Stimulated activated naive CD8-positive, alpha-beta T cell treated with anti-CD3 and anti-CD28 coated beads, Interleukin-15, Interleukin-2, amounts not matched to agents 100 U/mL and 50 U/mL, for 24 hours (primary cell): ENCODE measurements around the gene TMCC1.
"Not testable (repeated sequence)": the region's sequence is repeated elsewhere in the genome, so short reads cannot be mapped to it uniquely, and the experiment has no call there.

Experiments
- ATAC-seq: fragments of 150-1000 bp; cut with Tn5 transposase; one replicate; pipeline ENCODE4 v1.10.0; 2021
- DNase-seq: peaks from one replicate; pipeline ENCODE4 v3.0.0; 2021

TMCC1 gene

DNA sequence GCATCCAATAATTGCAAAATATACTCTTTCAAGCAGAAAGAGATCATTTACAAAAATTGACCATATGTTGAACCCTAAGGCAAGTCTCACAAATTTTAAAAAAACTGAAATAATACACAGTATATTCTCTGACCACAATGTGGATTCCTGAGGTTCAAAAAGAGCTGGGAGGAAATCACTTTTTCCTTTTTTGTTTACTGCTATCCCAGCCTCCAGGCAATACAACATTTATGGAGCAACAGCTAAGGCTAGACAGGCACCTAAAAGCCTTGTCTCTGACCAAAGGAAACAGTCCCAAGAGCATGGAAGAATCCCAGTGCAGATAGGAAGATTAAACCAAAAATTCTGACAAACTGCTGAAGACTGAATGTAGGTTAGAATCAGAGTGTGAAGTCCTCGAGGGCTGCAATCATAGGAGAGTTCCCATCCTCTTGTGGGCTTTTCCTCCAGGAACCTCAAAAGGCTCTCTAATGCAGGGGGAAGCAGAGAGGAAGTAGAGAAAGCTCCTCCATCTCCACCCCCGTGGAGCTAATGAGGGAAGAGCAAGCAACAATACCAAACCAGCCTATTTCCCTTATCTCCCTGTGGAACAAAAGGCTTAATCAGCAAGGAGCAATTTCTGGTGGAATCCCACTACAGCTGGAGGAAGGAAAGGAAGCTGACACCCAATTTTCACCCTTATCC, 57.0 kb downstream of the TMCC1 start:
- ATAC-seq (no peak), DNase-seq (no peak)

DNA sequence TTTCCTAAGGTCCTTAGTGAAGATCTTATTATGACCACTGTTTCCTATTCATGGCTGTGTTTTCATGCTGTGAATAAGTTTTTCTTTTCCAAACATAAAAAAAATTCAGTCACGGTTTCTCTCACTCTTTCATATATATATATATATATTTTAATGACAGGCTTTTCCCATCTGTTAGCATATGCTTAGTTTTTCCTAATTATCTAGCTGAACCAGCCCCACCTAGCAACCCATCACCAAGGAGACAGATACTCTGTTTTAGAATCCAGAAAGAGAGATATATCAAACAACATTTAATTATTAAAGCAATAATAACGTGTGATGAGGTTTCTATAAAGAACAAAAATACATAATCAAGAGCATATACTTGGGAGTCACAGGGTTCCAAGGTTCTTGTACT, 58.3 kb downstream of the TMCC1 start:
- DNase-seq (no peak), ATAC-seq (no peak)

DNA sequence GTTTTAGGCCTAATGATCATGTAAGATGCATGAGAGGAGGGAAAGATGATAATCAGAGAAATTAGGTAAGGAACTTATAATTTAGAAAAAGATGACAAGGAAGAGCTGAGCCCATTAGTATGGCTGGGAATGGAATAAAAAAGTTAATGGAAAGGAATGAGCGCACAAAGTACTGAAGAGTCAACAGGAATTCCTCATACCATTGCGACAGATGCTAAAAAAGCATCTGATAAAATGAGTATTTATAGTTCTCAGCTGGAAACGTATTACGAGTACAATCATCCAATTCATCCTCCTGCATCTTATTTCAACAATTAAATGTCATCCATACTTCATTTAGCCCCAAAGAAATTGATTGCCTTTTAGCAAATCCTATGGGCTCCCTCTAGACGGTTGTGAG, 58.9 kb downstream of the TMCC1 start:
- ATAC-seq (no peak), DNase-seq (no peak)

DNA sequence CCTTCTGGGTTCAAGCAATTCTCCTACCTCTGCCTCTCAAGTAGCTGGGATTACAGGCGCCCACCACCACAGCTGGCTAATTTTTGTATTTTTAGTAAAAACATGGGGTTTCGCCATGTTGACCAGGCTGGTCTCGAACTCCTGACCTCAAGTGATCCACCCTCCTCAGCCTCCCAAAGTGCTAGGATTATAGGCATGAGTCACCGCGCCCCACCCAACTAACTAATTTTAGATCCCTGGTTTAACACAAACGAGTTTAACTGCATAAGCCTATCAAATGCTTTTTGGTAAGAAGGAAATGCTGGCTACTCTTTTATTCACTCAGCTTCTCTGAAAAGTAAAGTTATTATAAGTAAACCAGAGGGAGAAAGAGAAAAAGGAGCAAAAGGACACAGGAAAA, 61.6 kb downstream of the TMCC1 start:
- ATAC-seq, result not testable (repeated sequence)

DNA sequence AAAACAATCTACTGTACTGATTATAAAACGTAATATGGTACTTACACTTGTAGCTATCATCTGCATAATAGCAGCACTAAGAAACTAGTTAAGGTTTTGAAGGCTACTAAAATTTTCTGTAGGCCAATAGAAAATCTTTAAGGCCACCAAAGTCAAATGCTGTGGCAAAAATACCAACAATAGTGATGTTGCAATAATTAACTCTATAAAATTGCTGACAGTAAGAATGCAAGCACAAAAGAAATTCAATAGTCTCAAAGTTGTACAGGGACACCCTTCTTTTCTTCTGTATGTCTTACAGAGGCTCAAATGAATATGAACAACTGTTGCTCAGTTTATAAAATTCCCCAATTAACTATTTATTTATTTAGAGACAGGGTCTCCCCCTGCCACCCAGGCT, 62.0 kb downstream of the TMCC1 start:
- ATAC-seq (no peak), DNase-seq (no peak)

More for the DNA sequence above, 61.6 kb downstream of the TMCC1 start:
- not testable (repeated sequence) for DNase-seq

DNA sequence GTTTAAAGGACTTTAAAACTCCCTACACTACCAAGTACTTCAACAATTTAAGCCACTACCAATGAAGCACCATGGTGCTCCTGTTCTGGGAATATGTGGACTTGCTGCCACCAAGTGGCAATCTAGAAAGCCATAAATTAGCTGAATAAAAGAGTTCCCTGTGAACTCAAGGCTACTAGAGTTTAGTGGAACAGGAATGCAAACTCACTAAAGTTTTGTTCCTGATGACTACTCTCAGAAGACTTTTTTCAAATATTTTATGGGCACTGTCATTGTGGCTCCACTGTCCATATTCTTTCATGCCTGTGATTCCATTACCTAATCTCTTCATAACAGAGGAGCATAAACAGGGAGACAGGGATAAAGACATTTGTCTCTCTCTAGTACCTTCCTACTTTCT, 63.9 kb downstream of the TMCC1 start:
- ATAC-seq (no peak), DNase-seq (peak; percentile 15)

DNA sequence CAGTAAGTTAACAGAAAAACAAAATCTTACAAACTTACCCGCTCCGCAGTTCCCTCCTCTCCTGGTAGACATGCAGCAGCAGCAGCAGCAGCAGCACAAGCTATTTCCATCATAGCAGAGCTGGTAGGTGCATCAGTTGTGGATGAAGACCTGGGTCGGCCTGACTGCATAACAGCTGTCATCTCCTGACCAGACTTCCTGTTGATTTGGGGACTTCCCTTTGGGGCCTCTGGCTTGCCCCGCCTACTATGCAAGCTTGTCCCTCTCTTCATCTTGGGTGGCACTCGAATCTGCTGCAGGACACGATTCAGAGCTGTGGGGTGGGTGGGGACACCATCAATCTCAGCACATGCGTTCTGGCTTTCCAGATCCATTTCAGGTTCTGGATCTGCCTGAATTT, 65.7 kb downstream of the TMCC1 start:
- ATAC-seq (peak; percentile 28), DNase-seq (peak; percentile 15)

DNA sequence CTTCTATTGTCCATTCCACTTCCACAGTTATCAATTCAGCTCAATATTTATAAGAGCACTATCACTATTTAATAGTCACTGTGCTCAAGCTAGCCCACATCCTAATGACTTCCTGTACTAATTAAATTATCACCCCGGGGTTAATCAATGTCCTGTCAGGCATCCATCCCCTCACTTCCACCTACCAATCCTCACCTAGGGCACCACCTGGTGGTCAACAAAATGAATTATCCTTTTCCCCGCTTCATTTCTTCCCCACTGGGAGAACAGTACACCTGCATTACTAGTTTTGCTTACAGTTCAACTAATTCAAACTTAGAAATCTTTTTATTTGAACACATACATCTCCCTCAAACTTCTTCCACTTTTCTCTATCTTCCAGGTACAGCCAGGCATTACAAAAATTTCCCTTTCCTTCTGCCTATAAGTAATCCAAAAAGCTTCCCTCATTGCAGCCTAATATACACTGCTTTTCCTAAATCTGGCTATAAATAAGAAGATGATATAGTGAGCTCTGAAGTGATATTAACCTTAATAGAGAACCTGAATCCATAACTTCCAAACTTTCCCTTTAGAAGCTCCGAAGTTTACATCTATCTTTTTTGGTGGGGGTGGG, 68.5 kb downstream of the TMCC1 start:
- DNase-seq (peak; percentile 62), ATAC-seq (no peak)

DNA sequence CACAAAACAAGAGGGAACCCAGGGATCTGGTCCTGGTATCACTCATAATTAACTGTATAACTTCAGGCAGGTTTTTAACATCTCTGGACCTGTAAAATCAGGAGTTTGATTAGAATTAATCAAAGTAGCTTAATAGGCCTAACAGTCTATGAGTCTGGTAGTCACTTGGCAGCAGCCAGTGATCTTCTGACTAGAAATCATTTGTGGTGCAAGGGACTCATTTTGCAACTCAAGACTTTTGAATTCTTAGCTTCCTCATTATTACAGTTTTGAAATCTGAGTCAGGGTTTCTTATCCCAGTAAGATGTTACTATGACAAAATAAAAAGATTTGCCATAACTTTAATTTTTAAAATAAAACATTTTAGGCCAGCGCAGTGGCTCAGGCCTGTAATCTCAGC, 70.8 kb downstream of the TMCC1 start:
- DNase-seq (no peak), ATAC-seq (no peak)

DNA sequence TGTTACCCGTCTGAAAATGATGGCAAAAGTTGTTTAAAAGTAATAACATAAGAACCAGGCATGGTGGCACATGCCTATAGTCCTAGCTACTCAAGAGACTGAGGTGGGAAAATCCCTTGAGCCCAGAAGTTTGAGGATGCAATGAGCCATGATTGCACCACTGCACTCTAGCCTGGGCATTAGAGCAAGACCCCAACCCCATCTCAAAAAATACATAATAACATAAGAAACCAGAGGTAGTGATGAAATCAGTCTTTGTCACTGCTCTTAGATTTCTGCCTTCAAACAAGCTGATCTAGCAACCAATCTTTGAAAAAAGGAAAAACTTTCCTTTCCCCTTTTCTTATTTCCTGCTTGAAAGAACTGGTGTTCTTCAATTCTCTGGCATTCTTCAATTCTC, 71.3 kb downstream of the TMCC1 start:
- DNase-seq (no peak), ATAC-seq (no peak)

DNA sequence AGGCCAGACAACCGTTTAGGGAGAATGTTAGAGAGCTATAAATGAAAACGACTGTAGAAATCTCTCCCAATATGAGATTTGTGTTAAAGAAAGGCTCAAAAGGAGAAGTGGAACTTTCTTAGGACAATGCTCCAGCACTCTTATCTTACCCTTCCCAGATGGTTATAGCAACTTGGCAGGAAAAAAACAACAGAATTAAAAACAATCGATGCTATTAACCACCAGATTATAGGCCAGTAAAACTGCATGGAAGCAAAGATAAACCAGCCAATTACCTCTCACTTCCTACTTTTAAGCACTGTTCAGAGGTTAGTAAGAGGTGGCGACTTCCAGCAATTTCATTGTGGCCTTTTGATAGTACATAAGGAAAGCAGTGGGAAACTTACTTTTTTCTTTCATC, 72.9 kb downstream of the TMCC1 start:
- ATAC-seq (no peak), DNase-seq (no peak)

DNA sequence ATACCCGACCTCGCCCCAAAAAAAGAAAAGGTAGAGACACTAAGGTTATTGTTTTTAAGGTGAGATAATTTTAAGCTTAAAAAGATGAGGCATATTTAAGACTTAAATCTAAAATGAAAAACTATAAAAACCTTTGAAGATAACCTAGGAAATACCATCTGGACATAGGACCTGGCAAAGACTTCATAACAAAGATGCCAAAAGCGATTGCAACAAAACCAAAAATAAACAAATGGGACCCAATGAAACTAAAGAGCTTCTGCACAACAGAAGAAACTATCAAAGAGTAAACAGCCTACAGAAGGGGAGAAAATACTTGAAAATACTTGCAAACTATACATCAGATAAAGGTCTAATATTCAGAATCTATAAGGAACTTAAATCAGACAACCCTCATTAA, 80.9 kb downstream of the TMCC1 start:
- no peak for ATAC-seq
- no peak for DNase-seq

DNA sequence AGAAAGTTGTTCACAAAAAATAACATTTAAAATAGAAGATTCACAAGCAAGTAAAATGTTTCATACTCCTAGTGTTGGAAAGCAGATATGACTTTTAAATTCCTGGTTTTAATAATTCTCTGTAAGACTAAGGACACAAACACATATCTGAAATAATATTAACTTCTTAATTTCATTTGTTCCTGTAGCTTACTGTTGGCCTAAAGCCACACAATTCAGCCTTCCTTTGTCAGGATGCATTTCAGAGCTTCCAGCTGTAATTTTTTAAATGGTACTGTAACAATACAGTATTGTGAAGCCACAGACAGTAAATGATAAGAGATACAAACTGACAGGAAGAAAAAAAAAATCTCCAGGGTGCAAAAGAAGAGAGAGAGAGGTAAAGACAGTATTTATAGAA, 84.2 kb downstream of the TMCC1 start:
- DNase-seq (no peak), ATAC-seq (no peak)

DNA sequence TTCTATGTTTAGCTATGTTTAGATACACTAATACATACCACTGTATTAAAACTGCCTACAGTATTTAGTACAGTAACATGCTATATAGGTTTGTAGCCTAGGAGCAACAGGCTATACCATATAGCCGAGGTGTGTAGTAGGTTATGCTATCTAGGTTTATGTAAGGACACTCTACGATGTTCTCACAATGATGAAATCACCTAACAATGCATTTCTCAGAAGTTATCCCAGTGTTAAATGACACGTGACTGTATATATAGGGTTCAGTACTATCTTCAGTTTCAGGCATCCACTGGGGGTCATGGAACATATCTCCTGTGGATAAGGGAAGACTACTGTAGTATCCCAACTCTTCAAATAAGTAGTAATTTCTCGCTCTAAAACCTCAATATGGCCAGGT, 97.4 kb downstream of the TMCC1 start:
- no peak for ATAC-seq
- DNase-seq, result no peak

DNA sequence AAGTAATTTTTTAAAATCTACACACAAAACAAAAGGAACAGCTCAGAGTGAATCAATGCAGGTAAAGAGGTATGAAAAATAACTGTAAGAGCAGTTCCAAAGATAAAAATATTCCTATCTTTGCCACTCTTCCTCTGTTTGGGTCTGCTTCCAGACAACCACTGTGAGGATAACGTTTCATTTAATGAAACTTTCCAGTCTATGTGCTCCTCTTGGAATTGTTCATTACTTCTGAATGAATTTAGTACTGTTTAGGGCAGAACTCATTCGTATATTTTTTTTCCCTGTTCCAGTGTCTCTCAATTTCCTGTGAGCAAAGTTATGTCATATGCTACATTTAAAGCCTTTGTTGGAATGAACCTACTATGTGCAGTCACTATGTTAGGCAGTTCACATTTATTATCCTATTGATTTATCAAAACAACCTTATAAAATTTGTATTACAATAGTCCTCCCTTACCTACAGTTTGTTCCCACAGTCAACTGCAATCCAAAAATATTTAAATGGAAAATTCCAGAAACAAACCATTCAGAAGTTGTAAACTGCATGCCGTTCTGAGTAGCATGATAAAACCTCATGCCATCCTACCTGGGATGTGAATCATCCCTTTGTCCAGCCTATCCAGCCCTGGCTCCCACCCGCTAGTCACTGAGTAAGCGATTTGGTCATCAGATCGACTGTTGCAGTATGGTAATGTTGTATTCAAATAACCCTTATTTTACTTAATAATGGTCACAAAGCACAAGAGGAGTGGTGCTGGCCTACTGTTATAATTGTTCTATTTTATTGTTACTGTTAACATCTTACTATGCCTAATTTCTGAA, 98.1 kb downstream of the TMCC1 start:
- no peak for DNase-seq
- no peak for ATAC-seq

DNA sequence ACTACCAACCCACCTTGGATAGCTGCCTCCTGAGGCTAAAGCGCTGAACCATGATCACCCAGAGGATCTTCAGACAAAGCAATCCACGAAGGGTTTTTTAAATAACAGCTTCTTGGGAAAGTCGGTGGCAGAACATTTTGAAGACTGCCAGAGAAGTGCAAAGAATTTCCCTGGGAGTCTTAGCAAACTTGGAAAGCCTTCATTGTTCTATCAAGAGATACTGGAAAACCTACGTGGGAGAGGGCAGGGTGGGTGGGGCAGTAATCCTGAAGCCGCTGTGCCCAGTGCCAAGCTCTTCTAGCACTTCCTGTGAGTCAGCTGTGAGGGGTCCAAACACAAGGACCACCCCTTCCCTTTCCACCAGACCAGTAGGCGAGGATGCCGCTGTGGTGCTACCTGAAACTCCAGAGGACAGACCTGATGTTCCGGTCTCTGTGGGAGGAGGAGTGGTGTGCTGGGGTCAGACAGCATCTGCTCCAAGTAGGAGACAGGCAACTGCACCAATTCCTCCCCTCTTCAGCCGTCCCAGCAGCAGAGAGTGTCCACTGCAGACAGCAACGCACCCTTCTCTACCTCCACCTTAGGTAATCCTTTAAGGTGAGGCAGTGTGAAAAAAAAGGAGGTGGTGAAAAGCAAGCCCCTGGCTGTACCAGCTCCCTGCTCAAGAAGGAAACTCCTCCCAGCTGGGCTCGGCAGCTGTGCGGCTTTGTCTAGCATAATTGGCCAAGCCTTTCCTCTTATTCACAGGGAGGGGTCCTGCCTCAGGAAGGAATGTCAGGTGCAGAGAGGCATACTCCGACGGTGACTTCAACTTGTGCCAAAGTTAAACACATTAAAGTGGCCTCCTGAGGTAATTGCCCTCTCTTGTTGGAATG, 99.0 kb downstream of the TMCC1 start:
- ATAC-seq (peak; percentile 65), DNase-seq (peak; percentile 5)

DNA sequence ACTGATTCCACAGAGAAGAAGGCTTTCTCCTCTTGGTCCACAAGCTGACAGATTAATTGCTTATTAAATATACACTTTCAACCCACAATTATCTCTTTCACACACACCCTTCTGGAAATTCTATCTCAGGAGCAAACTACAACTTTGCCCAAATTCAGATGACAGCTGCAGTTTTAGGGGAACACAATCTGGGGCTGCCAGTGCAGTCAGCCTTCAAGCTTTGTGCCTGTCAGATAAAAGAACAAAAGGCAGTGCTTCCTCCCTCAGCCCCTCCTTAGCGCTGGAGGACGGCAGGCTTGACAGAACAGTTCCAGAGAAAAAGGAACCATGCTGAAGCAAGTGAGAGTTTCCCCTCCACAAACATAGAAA, 99.6 kb downstream of the TMCC1 start:
- no peak for ATAC-seq
- DNase-seq, result no peak

DNA sequence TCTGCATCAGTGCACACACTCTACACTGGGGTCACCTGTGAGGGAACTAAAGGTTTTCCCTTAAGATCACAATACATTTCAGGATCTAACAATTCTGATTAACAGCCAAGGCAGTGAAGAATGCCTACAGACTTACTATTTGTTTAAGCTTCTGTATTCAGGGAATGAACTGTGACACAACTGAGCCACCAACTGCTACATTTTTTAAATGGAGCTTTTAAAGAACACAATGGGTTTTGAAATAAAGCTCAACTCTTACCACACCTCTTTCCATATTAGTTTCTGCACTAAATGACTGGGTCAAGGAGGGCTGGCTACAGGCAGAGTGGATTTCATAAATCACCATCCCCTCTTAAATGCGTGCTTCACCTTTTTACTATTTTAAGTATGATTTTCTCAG, 100.2 kb downstream of the TMCC1 start:
- DNase-seq, result no peak
- ATAC-seq, result no peak

DNA sequence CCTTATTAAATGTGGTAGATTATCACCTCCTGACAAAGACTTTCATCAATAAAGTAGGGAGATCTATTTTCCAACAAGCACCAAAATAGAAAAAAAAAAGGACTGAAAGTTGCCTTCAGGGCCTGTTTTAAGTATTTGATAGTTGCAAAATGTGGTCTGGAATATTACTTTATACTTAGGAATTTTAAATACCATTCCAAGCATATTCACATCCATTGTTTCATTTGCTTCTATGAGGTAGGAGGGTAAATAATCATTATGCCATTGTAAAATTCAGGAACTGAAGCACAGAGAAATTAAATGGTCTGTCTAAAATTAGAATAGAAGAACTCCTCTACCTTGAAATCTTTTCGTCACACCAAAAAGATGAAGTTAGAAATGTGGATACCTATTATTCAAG, 110.0 kb downstream of the TMCC1 start:
- no peak for ATAC-seq
- DNase-seq, result no peak

DNA sequence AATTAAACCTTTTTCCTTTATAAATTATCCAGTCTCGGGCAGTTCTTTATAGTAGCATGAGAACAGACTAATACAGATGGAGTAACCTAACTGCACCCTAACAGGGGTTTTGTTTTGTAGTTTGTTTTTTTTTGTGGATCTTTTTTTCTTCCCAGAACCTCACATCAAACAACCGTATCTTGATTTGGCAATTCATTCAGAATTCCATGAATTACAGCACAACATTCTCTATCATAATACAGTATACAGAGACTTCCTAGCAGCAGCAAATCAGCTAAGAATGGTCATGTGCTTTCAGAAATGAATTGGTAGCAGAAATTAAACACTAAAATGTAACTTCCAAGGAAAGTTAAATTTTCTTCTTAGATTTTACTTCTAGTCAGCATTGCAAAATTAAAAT, 114.6 kb downstream of the TMCC1 start:
- DNase-seq, result no peak
- ATAC-seq, result no peak

DNA sequence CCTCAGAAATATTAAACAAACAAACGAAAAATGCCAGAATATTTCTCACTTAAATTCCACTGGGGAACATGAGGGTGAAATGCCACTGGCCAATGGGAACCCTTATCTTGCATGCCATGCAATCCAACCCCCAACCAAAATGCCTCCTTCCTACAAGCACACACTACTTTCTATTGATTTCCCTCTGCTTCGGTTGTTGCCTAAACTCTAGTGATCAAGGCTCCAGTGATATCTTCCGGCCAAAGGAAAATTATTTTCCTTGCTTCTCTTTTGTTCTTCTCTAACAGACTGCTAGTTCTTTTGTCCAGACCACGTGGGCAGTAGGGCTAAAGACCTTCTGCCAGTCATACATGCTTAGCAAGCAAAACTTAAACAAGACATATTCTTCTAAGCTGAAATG, 115.7 kb downstream of the TMCC1 start:
- DNase-seq (no peak), ATAC-seq (no peak)

DNA sequence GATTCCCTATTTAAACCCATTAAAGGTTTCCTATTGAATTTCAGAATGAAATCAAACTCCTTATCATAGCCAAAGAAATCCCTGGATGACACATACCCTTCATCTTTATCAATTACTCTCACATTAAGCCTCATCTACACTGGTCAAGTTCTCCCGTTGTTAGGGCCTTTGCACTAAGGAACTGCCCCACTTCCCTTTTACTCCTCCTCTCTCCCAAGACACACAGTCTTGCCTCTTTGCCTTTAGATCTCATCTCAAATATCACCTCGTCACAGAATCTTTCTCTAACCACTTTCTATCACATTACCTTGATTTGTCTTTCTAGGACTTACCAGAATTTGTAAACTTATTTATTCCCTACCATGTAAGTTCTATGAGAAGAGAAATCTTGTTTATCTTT, 117.6 kb downstream of the TMCC1 start:
- ATAC-seq, result no peak
- no peak for DNase-seq
